ENCODE measurements around the gene PHACTR3.

Gene PHACTR3

GRCh38 chr20:59673998-59674445 is 69.7 kb downstream of the PHACTR3 start:
- DNase-seq: no peak

GRCh38 chr20:59676126-59676850 is 71.9 kb downstream of the PHACTR3 start:
- no peak for DNase-seq

GRCh38 chr20:59676851-59677182 is 72.5 kb downstream of the PHACTR3 start:
- no peak for DNase-seq

GRCh38 chr20:59677586-59677985 is 73.2 kb downstream of the PHACTR3 start:
- DNase-seq: no peak

- DNase-seq: no peak
Measured at GRCh38 chr20:59678288-59678687, 73.9 kb downstream of the PHACTR3 start.

- DNase-seq: no peak
Measured at GRCh38 chr20:59678951-59679350, 74.6 kb downstream of the PHACTR3 start.

- DNase-seq: no peak
Measured at GRCh38 chr20:59680148-59680650, 75.9 kb downstream of the PHACTR3 start.

- no peak for DNase-seq
Measured at GRCh38 chr20:59680852-59681251, 76.5 kb downstream of the PHACTR3 start.

GRCh38 chr20:59682603-59683002 is 78.3 kb downstream of the PHACTR3 start:
- DNase-seq: no peak

- DNase-seq: no peak
Measured at GRCh38 chr20:59683181-59683580, 78.8 kb downstream of the PHACTR3 start.

- no peak for DNase-seq
Measured at GRCh38 chr20:59684685-59685242, 80.4 kb downstream of the PHACTR3 start.

- DNase-seq: no peak
Measured at GRCh38 chr20:59686404-59687346, 82.3 kb downstream of the PHACTR3 start.

- no peak for DNase-seq
Measured at GRCh38 chr20:59688356-59688755, 84.0 kb downstream of the PHACTR3 start.

- no peak for DNase-seq
Measured at GRCh38 chr20:59688999-59689398, 84.7 kb downstream of the PHACTR3 start.

GRCh38 chr20:59690101-59690500 is 85.8 kb downstream of the PHACTR3 start:
- no peak for DNase-seq

- DNase-seq: no peak
Measured at GRCh38 chr20:59690976-59691375, 86.6 kb downstream of the PHACTR3 start.

GRCh38 chr20:59692139-59692538 is 87.8 kb downstream of the PHACTR3 start:
- no peak for DNase-seq

- DNase-seq: no peak
Measured at GRCh38 chr20:59693587-59693986, 89.2 kb downstream of the PHACTR3 start.

- no peak for DNase-seq
Measured at GRCh38 chr20:59696476-59696875, 92.1 kb downstream of the PHACTR3 start.

- DNase-seq: no peak
Measured at GRCh38 chr20:59697068-59697467, 92.7 kb downstream of the PHACTR3 start.

GRCh38 chr20:59698598-59698997 is 94.3 kb downstream of the PHACTR3 start:
- no peak for DNase-seq

GRCh38 chr20:59701236-59701635 is 96.9 kb downstream of the PHACTR3 start:
- DNase-seq: no peak

- no peak for DNase-seq
Measured at GRCh38 chr20:59703046-59703445, 98.7 kb downstream of the PHACTR3 start.
